HUES48 (cell line): ENCODE results near the gene AQP7.
"Not testable (repeated sequence)": the region's sequence is repeated elsewhere in the genome, so short reads cannot be mapped to it uniquely, and the experiment has no call there.

Source experiments
- H3K27ac ChIP-seq: one replicate; pipeline ENCODE4 v1.7.0; 2013; ENCODE audit warnings: low read depth, low read length, inconsistent platforms
- H3K27me3 ChIP-seq: 2 replicates; pipeline ENCODE4 v1.6.1; 2013; ENCODE audit warnings: mild to moderate bottlenecking, low read length; ENCODE audit not compliant: control insufficient read depth, insufficient read depth
- H3K36me3 ChIP-seq: 2 replicates; pipeline ENCODE4 v1.6.1; 2013; ENCODE audit warnings: low read length; ENCODE audit not compliant: control insufficient read depth, insufficient read depth
- H3K4me1 ChIP-seq: 2 replicates; pipeline ENCODE4 v1.6.1; 2013; ENCODE audit warnings: mild to moderate bottlenecking, low read length; ENCODE audit not compliant: control insufficient read depth, insufficient read depth
- H3K4me3 ChIP-seq: 2 replicates; pipeline ENCODE4 v1.5.1; 2013; ENCODE audit warnings: mild to moderate bottlenecking, low read depth, low read length
- H3K9ac ChIP-seq: 2 replicates; pipeline ENCODE4 v1.6.1; 2013; ENCODE audit warnings: mild to moderate bottlenecking, low read depth, low read length, moderate library complexity
- H3K9me3 ChIP-seq: 2 replicates; pipeline ENCODE4 v1.6.1; 2013; ENCODE audit warnings: low read length; ENCODE audit not compliant: control insufficient read depth, insufficient read depth

Gene AQP7

DNA sequence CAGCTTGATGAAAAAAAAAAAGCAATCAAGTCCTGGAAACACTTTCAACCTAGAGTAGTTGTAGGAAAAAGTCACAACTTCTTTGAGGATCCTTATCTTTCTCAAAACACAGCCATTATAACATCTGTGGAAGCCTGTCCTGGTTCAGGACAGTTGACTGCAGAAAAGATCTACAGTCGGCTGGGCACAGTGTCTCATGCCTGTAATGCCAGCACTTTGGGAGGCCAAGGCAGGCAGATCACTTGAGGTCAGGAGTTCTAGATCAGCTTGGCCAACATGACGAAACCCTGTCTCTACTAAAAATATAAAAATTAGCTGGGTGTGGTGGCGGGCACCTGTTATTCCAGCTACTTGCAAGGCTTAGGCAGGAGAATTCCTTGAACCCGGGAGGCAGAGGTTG is 37.6 kb downstream of the AQP7 start:
- not testable (repeated sequence) for H3K9ac ChIP-seq, H3K27ac ChIP-seq, H3K4me1 ChIP-seq, H3K27me3 ChIP-seq, H3K9me3 ChIP-seq, H3K4me3 ChIP-seq
- H3K36me3 ChIP-seq, result peaks cover 36% of the 10 kb centered on the region

DNA sequence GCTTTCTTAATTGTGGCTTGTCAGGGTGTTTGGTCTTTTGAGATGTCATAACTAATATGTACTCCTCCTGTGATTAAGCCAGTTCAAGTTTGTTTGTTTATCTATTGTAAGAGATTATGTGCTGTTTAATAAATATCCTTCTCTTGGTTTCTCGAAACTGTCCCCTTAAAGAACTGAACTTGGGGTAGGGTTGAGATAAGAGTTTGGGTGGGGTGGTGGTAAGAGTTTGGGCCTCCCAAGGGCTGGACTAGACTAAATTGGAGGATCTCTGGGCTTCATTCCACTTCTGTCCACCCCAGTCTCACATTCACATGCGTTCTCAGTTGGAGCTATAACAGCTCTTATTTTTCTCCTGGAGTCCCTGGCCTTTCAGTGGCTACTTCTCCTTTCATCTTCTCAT is 38.2 kb downstream of the AQP7 start:
- no peaks in the 10 kb centered on the region for H3K4me1 ChIP-seq
- peaks cover 30% of the 10 kb centered on the region for H3K36me3 ChIP-seq
- no peak overlapping the region for H3K4me3 ChIP-seq
- no peak overlapping the region for H3K27ac ChIP-seq
- no peaks in the 10 kb centered on the region for H3K9me3 ChIP-seq
- H3K9ac ChIP-seq, result no peak overlapping the region
- H3K27me3 ChIP-seq, result no peaks in the 10 kb centered on the region

DNA sequence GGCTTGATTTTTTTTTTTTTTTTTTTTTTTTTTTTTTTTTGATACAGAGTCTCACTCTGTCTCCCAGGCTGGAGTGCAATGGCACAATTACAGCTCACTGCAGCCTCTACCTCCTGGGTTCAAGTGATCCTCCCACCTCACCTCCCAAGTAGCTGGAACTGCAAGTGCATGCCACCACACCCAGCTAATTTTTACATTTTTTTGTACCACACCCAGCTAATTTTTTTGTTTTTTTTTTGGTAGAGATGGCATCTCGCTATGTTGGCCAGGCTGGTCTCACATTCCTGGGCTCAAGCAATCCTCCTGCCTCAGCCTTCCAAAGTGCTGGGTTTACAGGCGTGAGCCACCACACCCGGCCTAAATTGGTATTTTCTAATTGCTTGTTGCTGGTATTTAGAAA is 43.7 kb downstream of the AQP7 start:
- H3K9me3 ChIP-seq, H3K27me3 ChIP-seq, H3K9ac ChIP-seq, H3K4me3 ChIP-seq, H3K36me3 ChIP-seq, H3K27ac ChIP-seq, H3K4me1 ChIP-seq: not testable (repeated sequence)

DNA sequence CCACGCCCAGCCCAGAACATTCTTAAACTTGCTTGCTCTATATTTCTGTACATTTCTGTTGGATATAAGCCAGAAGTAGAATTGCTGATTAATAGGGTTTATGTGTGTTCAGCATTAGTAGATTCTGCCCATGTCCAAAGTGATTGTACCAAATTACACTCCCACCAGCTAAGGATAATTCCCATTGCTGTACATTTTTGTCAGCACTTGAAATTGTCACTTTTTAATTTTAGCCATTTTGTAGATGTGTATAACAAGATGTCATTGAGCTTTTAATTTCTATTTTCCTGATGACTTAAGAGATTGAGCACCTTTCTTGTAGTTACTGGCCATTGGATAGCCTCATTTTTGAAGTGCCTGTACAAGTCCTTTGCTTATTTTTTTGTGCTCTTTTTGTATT is 46.4 kb downstream of the AQP7 start:
- Histone ChIP-seq H3K4me1 (no peaks in the 10 kb centered on the region), H3K9me3 (no peaks in the 10 kb centered on the region), H3K9ac (no peak overlapping the region), H3K4me3 (no peak overlapping the region), H3K27me3 (no peaks in the 10 kb centered on the region), H3K36me3 (peaks cover 6% of the 10 kb centered on the region; the same call in 1 of the 2 replicates), H3K27ac (no peak overlapping the region)

DNA sequence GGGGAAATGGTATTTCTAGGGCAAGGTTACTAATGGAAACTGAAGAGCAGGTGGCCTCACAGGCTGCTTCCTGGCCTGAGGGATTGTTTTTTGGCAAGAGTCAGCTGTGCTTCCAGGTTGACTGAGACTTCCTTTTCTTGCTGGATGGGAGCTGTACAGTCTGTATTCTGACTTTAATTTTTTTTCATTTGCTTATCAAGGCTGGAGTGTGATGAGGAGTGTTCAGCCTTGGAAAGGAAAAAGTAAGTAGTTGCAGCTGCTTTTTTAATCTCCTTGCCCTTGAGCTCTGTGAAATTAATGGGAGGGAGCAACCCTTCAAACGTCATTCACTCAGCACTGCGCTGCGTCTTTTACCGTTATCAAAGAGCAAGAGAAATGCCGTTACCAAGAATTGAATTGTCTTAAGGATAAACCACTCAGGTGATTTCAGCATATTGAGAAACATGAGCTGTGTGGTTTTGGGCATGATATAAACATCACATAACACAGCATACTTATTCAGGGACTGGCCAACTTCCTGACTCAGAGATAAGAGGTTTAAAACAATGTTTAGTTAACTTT is 47.6 kb downstream of the AQP7 start:
- Histone ChIP-seq H3K9me3 (no peaks in the 10 kb centered on the region), H3K27me3 (no peaks in the 10 kb centered on the region), H3K27ac (no peak overlapping the region), H3K4me3 (no peak overlapping the region), H3K36me3 (peaks cover 6% of the 10 kb centered on the region; the same call in 1 of the 2 replicates), H3K9ac (no peak overlapping the region), H3K4me1 (no peaks in the 10 kb centered on the region)

DNA sequence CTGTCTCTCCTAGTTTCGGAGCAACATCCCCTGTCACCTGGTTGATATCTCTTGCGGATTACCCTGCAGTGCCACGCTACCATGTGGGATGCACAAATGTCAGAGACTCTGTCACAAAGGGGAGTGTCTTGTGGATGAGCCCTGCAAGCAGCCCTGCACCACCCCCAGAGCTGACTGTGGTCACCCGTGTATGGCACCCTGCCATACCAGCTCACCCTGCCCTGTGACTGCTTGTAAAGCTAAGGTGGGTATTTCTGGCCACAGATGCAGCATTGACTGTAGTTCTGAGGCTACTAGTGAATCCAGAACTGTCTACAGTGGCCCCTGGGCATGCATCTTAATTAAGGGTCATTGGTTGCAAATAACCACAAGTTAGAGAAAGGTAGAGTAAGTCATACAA is 50.8 kb downstream of the AQP7 start:
- H3K9me3 ChIP-seq, result no peaks in the 10 kb centered on the region
- H3K27ac ChIP-seq, result no peak overlapping the region
- H3K9ac ChIP-seq, result no peak overlapping the region
- no peaks in the 10 kb centered on the region for H3K27me3 ChIP-seq
- H3K36me3 ChIP-seq, result peaks cover 28% of the 10 kb centered on the region
- H3K4me1 ChIP-seq, result no peaks in the 10 kb centered on the region
- no peak overlapping the region for H3K4me3 ChIP-seq

DNA sequence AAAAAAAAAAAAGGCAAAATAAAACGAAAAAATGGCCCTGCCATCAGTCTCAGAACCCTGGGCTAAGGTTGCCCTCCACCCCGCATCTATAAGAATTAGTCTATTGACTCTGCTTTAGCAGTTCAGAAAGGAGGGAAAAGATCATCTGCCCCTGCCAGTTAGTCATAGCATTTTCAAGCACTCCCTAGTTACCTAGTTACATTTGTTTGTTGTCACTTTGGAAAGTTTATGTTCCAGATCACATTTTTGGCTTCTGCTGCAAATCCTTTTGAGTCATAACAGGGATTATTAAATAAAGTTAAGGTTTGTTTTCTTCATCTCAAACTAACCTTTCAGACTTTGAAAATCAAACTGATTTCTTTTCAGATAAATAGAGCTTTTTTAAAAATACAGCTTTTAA is 52.1 kb downstream of the AQP7 start:
- Histone ChIP-seq H3K4me1 (no peaks in the 10 kb centered on the region), H3K36me3 (peaks cover 38% of the 10 kb centered on the region), H3K9ac (no peak overlapping the region), H3K4me3 (no peak overlapping the region), H3K9me3 (no peaks in the 10 kb centered on the region), H3K27me3 (no peaks in the 10 kb centered on the region), H3K27ac (no peak overlapping the region)

DNA sequence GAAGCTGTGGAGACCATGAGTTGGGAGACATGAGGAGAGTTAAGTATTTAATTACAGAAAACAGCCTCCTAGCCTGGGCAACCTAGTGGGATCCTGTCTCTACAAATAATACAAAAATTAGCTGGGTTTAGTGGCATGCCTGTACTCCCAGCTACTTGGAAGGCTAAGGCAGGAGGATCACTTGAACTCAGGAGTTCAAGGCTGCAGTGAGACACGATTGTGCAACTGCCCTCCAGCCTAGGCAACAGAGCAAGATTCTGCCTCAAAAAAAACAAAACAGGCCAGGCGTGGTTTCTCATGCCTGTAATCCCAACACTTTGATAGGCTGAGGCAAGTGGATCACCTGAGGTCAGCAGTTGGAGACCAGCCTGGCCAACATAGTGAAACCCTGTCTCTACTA is 52.6 kb downstream of the AQP7 start:
- no peak overlapping the region for H3K9ac ChIP-seq
- no peaks in the 10 kb centered on the region for H3K9me3 ChIP-seq
- H3K36me3 ChIP-seq, result peaks cover 39% of the 10 kb centered on the region
- H3K27ac ChIP-seq, result no peak overlapping the region
- H3K4me3 ChIP-seq, result no peak overlapping the region
- H3K27me3 ChIP-seq, result no peaks in the 10 kb centered on the region
- H3K4me1 ChIP-seq, result no peaks in the 10 kb centered on the region

DNA sequence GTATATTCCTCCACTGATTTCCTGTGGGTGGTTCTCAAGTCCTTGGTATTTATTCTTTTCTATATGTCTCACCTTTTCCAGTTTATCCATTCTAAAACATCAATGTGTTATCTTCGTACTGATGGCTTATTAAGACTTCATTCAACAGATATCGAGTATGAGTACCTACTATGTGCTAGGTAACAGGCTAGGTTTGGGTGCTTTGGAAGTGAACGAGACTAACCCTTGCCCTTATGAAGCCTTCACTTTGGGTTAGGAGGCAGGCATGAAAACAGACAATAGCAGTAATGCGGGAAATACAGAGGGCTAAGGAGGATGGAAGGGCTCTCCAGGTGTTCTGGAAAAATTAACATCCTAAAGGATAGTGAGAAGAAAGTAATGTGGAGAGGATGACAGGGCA is 53.4 kb downstream of the AQP7 start:
- H3K36me3 ChIP-seq, result peaks cover 47% of the 10 kb centered on the region
- H3K9ac ChIP-seq, result no peak overlapping the region
- H3K4me3 ChIP-seq, result no peak overlapping the region

DNA sequence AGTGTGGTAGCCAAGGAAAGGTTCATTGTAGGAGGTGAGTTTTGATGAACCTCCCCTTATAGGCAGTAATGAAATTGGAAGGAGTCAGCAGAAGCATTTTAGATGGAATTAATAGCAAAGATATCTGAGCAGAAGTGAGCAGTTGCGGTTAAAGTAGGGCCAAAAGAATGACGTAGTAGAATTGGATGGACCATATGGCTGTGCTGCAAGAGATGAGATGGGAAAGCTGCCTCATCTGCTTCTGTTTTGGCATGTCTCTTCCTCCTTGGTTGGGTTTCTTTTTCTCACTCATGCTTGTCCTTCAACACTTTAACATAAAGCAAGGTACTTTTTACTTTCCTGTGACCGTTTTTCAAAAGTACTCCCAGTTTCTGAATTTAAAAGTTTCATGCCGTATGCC is 55.8 kb downstream of the AQP7 start:
- H3K36me3 ChIP-seq, result peaks cover 62% of the 10 kb centered on the region
- no peaks in the 10 kb centered on the region for H3K4me1 ChIP-seq
- no peak overlapping the region for H3K27ac ChIP-seq
- H3K9ac ChIP-seq, result no peak overlapping the region
- H3K4me3 ChIP-seq, result no peak overlapping the region
- no peaks in the 10 kb centered on the region for H3K9me3 ChIP-seq
- H3K27me3 ChIP-seq, result no peaks in the 10 kb centered on the region

More for the DNA sequence above, 53.4 kb downstream of the AQP7 start:
- H3K4me1 ChIP-seq, result no peaks in the 10 kb centered on the region
- H3K27ac ChIP-seq, result no peak overlapping the region
- H3K9me3 ChIP-seq, result no peaks in the 10 kb centered on the region
- H3K27me3 ChIP-seq, result no peaks in the 10 kb centered on the region

DNA sequence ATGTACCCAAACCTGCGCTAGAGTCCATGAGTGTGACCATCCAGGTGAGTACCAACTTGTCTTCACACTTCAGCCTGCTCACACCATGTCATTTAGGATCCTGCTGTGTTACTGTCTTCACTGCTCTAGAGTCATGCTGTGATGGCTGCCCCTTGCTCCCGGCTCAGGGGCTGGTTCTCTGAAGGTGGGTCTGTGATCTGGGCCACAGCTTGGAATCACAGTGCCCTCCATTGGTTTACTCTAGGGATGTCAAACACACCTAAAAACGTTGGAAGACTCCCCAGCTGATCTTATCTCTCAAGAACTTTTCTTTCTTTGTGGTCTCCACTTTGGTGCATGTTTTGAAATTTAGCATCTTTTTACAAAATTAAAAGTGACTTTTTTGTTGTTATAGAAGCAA is 58.2 kb downstream of the AQP7 start:
- no peak overlapping the region for H3K9ac ChIP-seq
- peaks cover 86% of the 10 kb centered on the region for H3K36me3 ChIP-seq
- no peak overlapping the region for H3K4me3 ChIP-seq
- H3K4me1 ChIP-seq, result no peaks in the 10 kb centered on the region
- peaks cover 17% of the 10 kb centered on the region for H3K9me3 ChIP-seq
- no peak overlapping the region for H3K27ac ChIP-seq
- H3K27me3 ChIP-seq, result no peaks in the 10 kb centered on the region

DNA sequence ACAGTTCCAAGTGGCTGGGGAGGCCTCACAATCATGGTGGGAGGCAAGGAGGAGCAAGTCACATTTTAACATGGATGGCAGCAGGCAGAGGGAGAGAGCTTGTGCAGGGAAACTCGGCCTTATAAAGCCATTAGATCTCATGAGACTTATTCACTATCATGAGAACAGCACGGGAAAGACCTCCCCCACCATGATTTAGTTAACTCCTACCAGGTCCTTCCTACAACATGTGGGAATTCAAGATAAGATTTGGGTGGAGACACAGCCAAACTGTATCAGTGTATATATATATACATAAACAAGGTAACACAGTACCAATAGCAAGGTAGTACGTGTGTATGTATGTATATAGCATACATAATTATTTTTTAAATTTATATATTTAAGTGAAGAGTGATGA is 61.2 kb downstream of the AQP7 start:
- peaks cover 79% of the 10 kb centered on the region for H3K36me3 ChIP-seq
- H3K9ac ChIP-seq, result no peak overlapping the region
- H3K4me1 ChIP-seq, result no peaks in the 10 kb centered on the region
- peaks cover 32% of the 10 kb centered on the region for H3K9me3 ChIP-seq
- H3K4me3 ChIP-seq, result no peak overlapping the region
- H3K27me3 ChIP-seq, result no peaks in the 10 kb centered on the region
- no peak overlapping the region for H3K27ac ChIP-seq
